Stimulated activated CD4-positive, alpha-beta T cell treated with anti-CD3 and anti-CD28 coated beads, Interleukin-12 subunit alpha, Interleukin-12 subunit beta, amount 100 ng/mL, for 4 hours (primary cell): ENCODE results near the gene ALB.
"Not testable (repeated sequence)": the region's sequence is repeated elsewhere in the genome, so short reads cannot be mapped to it uniquely, and the experiment has no call there.

Source experiments
- DNase-seq: peaks from one replicate; pipeline ENCODE4 v3.0.0-alpha.2; 2020

The ALB gene

DNA sequence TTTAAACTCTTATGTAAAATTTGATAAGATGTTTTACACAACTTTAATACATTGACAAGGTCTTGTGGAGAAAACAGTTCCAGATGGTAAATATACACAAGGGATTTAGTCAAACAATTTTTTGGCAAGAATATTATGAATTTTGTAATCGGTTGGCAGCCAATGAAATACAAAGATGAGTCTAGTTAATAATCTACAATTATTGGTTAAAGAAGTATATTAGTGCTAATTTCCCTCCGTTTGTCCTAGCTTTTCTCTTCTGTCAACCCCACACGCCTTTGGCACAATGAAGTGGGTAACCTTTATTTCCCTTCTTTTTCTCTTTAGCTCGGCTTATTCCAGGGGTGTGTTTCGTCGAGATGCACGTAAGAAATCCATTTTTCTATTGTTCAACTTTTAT is at the start of gene ALB:
Gene ALB, plus strand, starts transcription at position 246 of the 400 bp plus-strand sequence. Its CDS starts 41 bp downstream, at position 287.
- DNase-seq, result no peak

GRCh38 chr4:73357174-73357573 is 46.9 kb upstream of the ALB start:
- not testable (repeated sequence) for DNase-seq

- not testable (repeated sequence) for DNase-seq
These were observed 34.4 kb upstream of the ALB start for GRCh38 chr4:73369506-73370199.

DNA sequence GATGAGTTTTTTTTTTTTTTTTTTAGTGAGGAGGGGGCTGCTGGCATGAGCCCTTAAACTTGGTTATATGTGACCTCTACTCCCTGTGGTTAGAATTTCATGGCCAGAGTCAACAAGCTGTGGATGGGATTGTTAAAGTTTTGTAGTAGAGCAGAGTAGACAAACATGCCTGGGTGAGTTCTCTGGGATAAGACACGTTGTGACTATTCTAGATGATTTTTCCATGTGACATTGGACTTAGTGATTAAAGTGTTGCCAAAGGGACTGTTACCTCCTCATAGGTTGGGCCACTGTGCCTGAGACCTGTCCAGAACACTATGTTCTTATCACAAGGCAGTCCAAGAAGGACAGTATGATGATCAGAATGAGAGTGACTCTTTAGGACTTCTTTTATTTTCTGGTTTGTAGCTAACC is 28.8 kb upstream of the ALB start:
- DNase-seq, result no peak

DNA sequence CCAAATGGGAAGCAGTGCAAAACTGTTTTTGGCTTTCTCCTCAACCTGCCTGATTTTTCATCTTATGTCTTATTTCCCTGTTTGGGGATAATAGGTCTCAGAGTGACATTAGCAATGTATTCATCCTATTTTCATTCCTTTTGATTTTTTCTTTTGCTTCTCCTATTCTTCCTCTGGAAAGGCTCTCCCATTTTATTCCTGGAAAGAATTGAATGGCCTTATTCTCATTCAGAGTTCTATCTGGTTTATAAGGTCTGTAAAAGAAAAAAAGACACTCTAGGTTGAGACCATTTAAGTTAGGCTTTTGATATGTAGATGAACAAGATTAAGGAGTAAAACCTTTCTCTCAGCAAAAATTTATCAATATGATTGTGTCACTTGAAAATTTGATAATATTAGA is 27.8 kb upstream of the ALB start:
- no peak for DNase-seq

- no peak for DNase-seq
These were observed 27.1 kb upstream of the ALB start for GRCh38 chr4:73376976-73377375.

GRCh38 chr4:73378887-73379286 is 25.2 kb upstream of the ALB start:
- no peak for DNase-seq

- no peak for DNase-seq
These were observed 24.1 kb upstream of the ALB start for GRCh38 chr4:73379946-73380345.

DNA sequence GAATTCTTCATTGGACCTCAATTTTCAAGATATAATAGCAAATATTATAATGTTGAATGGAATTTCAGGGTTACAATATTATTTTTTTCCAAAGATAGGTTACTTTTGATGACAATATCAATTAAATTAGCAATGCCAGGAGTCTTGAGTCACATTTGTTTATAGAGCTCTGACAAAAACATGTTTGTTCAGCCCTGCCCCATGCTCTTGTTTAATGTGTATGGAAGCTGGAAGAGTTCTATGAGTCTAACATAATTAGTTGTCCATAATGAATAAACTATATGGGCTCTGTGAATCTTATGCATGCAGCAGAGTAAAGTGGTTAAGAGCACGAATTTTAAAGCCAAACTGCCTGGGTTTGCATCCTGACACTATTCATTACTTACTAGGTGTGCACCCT is 22.9 kb upstream of the ALB start:
- no peak for DNase-seq

DNA sequence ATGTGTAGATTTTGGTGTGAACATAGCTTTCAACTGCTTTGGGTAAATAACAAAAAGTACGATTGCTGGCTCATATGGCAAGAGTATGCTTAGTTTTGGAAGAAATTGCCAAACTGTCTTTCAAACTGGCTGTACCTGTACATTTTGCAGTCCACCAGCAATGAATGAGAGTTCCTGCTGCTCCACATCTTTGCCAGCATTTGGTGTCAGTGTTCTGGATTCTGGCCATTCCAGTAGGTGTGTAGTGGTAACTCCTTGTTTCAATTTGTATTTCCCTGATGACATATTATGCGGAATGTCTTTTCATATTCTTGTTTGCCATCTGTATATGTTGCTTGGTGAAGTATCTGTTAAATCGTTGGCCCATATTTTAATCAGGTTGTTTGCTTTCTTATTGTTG is 20.6 kb upstream of the ALB start:
- no peak for DNase-seq

- DNase-seq, result no peak
These were observed 16.5 kb upstream of the ALB start for GRCh38 chr4:73387552-73387951.

GRCh38 chr4:73388887-73389286 is 15.2 kb upstream of the ALB start:
- no peak for DNase-seq

- not testable (repeated sequence) for DNase-seq
These were observed 14.4 kb upstream of the ALB start for GRCh38 chr4:73389663-73390062.

GRCh38 chr4:73391774-73392173 is 12.3 kb upstream of the ALB start:
- no peak for DNase-seq

GRCh38 chr4:73392936-73393335 is 11.2 kb upstream of the ALB start:
- DNase-seq, result no peak

- no peak for DNase-seq
These were observed 7.8 kb upstream of the ALB start for GRCh38 chr4:73396304-73396703.

DNA sequence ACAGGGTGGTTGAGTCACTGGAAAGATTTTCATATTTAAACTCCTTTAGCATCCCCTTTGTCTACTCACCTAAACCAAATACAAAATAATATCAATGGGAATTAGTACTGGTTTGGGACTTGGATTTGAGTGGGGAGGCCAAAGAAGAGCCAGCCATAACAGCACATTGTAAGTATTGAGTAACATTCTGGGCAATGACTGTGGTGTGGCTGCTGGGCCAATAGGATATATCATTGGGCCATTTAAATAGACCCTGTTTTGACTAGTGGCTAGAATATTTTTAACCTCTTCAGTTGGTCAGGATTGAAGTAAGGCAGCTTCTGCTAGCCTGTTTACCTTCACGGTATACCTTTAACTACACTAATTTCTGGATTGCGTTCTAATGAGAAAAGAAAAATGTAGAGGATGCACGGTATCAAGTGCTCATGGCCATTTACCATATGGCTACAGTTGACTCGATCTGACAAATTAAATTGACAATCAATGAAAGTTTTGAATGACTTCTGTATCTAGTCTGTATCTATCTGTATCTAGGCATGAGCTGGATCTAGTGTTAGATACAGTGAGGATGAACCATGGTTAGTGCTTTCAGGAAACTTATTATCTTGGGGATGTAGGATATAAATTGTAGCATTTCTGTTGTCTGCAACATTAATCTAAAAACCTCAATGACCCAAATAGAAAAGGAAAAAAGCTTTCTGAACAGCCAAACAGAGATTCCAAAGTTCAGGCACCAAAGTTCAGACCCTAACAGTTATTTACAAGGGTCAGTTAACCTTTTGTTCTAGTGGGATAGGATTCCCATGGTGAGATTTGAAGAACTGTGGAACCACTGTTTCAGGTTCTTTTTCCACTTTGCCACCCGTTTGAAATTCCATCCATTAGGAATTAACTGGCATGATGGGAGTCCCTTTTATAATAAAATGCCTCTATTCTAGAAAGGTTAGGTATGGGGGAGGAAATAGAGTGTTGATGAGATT is 6.8 kb upstream of the ALB start:
- DNase-seq, result no peak

DNA sequence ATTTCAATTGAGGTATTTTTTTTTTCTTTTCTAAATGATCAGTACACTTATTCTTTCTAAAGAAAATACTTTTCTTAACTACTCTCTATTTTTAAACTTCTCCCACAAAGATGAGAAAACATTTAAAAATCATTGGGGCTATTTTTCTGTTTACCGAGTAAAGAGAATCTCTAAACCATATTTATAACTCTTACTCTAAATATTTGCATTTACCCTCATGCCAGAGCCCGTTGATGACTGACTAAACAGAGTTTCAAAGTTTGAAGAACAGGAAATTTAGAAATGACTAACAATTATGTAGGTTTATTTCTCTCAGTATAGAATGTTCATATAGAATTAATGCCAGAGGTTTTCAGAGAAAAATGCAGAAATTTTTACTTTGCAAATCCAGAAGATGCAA is 2.7 kb upstream of the ALB start:
- DNase-seq, result no peak

DNA sequence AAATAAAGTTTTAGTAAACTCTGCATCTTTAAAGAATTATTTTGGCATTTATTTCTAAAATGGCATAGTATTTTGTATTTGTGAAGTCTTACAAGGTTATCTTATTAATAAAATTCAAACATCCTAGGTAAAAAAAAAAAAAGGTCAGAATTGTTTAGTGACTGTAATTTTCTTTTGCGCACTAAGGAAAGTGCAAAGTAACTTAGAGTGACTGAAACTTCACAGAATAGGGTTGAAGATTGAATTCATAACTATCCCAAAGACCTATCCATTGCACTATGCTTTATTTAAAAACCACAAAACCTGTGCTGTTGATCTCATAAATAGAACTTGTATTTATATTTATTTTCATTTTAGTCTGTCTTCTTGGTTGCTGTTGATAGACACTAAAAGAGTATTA is 370 bp downstream of the ALB start:
- no peak for DNase-seq

DNA sequence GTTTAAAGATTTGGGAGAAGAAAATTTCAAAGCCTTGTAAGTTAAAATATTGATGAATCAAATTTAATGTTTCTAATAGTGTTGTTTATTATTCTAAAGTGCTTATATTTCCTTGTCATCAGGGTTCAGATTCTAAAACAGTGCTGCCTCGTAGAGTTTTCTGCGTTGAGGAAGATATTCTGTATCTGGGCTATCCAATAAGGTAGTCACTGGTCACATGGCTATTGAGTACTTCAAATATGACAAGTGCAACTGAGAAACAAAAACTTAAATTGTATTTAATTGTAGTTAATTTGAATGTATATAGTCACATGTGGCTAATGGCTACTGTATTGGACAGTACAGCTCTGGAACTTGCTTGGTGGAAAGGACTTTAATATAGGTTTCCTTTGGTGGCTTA is 1.1 kb downstream of the ALB start:
- no peak for DNase-seq

- DNase-seq, result no peak
These were observed 2.4 kb downstream of the ALB start for GRCh38 chr4:73406548-73406875.

- no peak for DNase-seq
These were observed 3.2 kb downstream of the ALB start for GRCh38 chr4:73407227-73407673.

- DNase-seq, result no peak
These were observed 4.2 kb downstream of the ALB start for GRCh38 chr4:73408181-73408867.
